Naive B cell (primary cell): ENCODE data around the gene MT3. TPM values are rescaled to one million over a fixed set of nuclear protein-coding genes. Genes with fewer than 3 reads are reported as not detected.
"Not testable (repeated sequence)": the region's sequence is repeated elsewhere in the genome, so short reads cannot be mapped to it uniquely, and the experiment has no call there.

Experiments
- ATAC-seq, 2 donors: fragments of 150-1000 bp; cut with Tn5 transposase; 2 replicates each; pipeline ENCODE4 v1.10.0; 2021; ENCODE audit warnings: low read depth in 2 of 2, mild to moderate bottlenecking in 2 of 2, moderate library complexity in 2 of 2
- DNase-seq: peaks from one replicate; pipeline ENCODE4 v3.0.0; 2022
- H3K27ac Mint-ChIP-seq, 6 donors: one replicate each; pipeline ENCODE4 v1.8.0; 2020 to 2022; ENCODE audit warnings: mild to moderate bottlenecking in 6 of 6, mixed read lengths in 6 of 6, moderate library complexity in 5 of 6, inconsistent platforms in 2 of 6
- H3K27me3 Mint-ChIP-seq, 3 donors: one replicate each; pipeline ENCODE4 v1.8.0; 2021 to 2022; ENCODE audit warnings: mixed read lengths in 3 of 3, mild to moderate bottlenecking in 1 of 3
- H3K36me3 Mint-ChIP-seq, 2 donors: one replicate each; pipeline ENCODE4 v1.8.0; 2020 to 2022; ENCODE audit warnings: mixed read lengths in 2 of 2, inconsistent platforms in 1 of 2, mild to moderate bottlenecking in 1 of 2
- H3K4me1 Mint-ChIP-seq, 3 donors: one replicate each; pipeline ENCODE4 v1.8.0; 2020 to 2022; ENCODE audit warnings: mixed read lengths in 3 of 3, inconsistent platforms in 1 of 3, mild to moderate bottlenecking in 1 of 3, moderate library complexity in 1 of 3
- H3K4me3 Mint-ChIP-seq, 8 donors: one replicate each; pipeline ENCODE4 v1.8.0; 2020 to 2022; ENCODE audit warnings: mild to moderate bottlenecking in 8 of 8, mixed read lengths in 8 of 8, moderate library complexity in 8 of 8, inconsistent platforms in 2 of 8
- H3K9me3 Mint-ChIP-seq, 7 donors: one replicate each; pipeline ENCODE4 v1.8.0; 2020 to 2022; ENCODE audit warnings: mixed read lengths in 7 of 7, mild to moderate bottlenecking in 5 of 7, inconsistent platforms in 2 of 7, moderate library complexity in 1 of 7
- polyA plus RNA-seq, 6 donors: library from polyadenylated mRNA; unstranded; fragments of 300-500 nt; fragmentation: Illumina TruSeq; gene quantifications; one replicate each; pipeline ENCODE4 v1.2.3, GENCODE V29; 2021; ENCODE audit warnings: low read depth in 6 of 6

Gene MT3
- polyA plus RNA-seq, 6 donors from 2014 or later: not detected

- Mint-ChIP-seq H3K4me3 (no peak overlapping the region), H3K27ac (no peak overlapping the region), H3K9me3 (peaks cover 0 to 4% (median 0%) of the 10 kb centered on the region in 7 donors), H3K4me1 (peaks cover 7 to 12% (median 10%) of the 10 kb centered on the region in 3 donors), H3K27me3 (peaks cover 29 to 60% (median 55%) of the 10 kb centered on the region in 3 donors), H3K36me3 (no peaks in the 10 kb centered on the region)
- ATAC-seq (no peak), DNase-seq (no peak)
Measured at GRCh38 chr16:56618138-56618537, 28.8 kb downstream of the MT3 start.

GRCh38 chr16:56620339-56620897, 31.1 kb downstream of the MT3 start:
- Mint-ChIP-seq H3K9me3 (peaks cover 0 to 4% (median 0%) of the 10 kb centered on the region in 7 donors), H3K4me3 (no peak overlapping the region), H3K27ac (peak overlapping the region in 1 of 6 donors; percentile 35), H3K36me3 (no peaks in the 10 kb centered on the region), H3K27me3 (peaks cover 45 to 79% (median 71%) of the 10 kb centered on the region in 3 donors), H3K4me1 (peaks cover 13 to 20% (median 19%) of the 10 kb centered on the region in 3 donors)
- ATAC-seq (no peak), DNase-seq (no peak)

- not testable (repeated sequence) for ATAC-seq, H3K9me3 Mint-ChIP-seq, DNase-seq, H3K36me3 Mint-ChIP-seq
- Mint-ChIP-seq H3K27me3 (peaks cover 45 to 89% (median 75%) of the 10 kb centered on the region in 3 donors), H3K4me1 (peaks cover 16 to 23% (median 22%) of the 10 kb centered on the region in 3 donors), H3K4me3 (peak overlapping the region in 1 of 8 donors; percentile 67), H3K27ac (peak overlapping the region in 1 of 6 donors; percentile 47)
Measured at GRCh38 chr16:56621665-56622445, 32.5 kb downstream of the MT3 start.

GRCh38 chr16:56623184-56623583, 33.9 kb downstream of the MT3 start:
- peaks cover 43 to 80% (median 62%) of the 10 kb centered on the region in 3 donors for H3K27me3 Mint-ChIP-seq
- not testable (repeated sequence) for H3K36me3 Mint-ChIP-seq, ATAC-seq, DNase-seq, H3K9me3 Mint-ChIP-seq
- peak overlapping the region in 1 of 8 donors; percentile 54 for H3K4me3 Mint-ChIP-seq
- H3K4me1 Mint-ChIP-seq: peaks cover 12 to 15% (median 13%) of the 10 kb centered on the region in 3 donors
- peak overlapping the region in 1 of 6 donors; percentile 44 for H3K27ac Mint-ChIP-seq

GRCh38 chr16:56623637-56624036, 34.3 kb downstream of the MT3 start:
- Mint-ChIP-seq H3K36me3 (no peaks in the 10 kb centered on the region), H3K27me3 (peaks cover 39 to 77% (median 60%) of the 10 kb centered on the region in 3 donors)

GRCh38 chr16:56625140-56625942, 36.0 kb downstream of the MT3 start, which contains the start of gene MT1E:
TSS of gene MT1E (plus strand) at chr16:56625781. CDS start at chr16:56625852, 71 bp downstream.
- peak within 1 kb of the TSS in 2 of 6 donors; percentile 53 to 54 for H3K27ac Mint-ChIP-seq
- DNase-seq (no peak), ATAC-seq (peak; percentile 31 to 38)
- peaks cover 20 to 29% (median 25%) of the 10 kb centered on the region in 3 donors for H3K4me1 Mint-ChIP-seq
- H3K9me3 Mint-ChIP-seq: no peaks in the 10 kb centered on the region
- peak within 1 kb of the TSS; percentile 44 to 85 (median 79) for H3K4me3 Mint-ChIP-seq
- H3K27me3 Mint-ChIP-seq: peaks cover 39 to 63% (median 49%) of the 10 kb centered on the region in 3 donors
- H3K36me3 Mint-ChIP-seq: no peaks in the 10 kb centered on the region

More at GRCh38 chr16:56623637-56624036, 34.3 kb downstream of the MT3 start:
- Mint-ChIP-seq H3K4me1 (peaks cover 13 to 15% (median 14%) of the 10 kb centered on the region in 3 donors), H3K9me3 (no peaks in the 10 kb centered on the region), H3K4me3 (peak overlapping the region in 1 of 8 donors; percentile 54), H3K27ac (no peak overlapping the region)
- DNase-seq: no peak
- ATAC-seq: no peak

GRCh38 chr16:56625943-56626654, 36.8 kb downstream of the MT3 start:
- DNase-seq (no peak), ATAC-seq (no peak)
- H3K36me3 Mint-ChIP-seq: no peaks in the 10 kb centered on the region
- H3K27ac Mint-ChIP-seq: peak overlapping the region in 2 of 6 donors; percentile 53 to 54
- peak overlapping the region; percentile 44 to 81 (median 62) for H3K4me3 Mint-ChIP-seq
- H3K9me3 Mint-ChIP-seq: no peaks in the 10 kb centered on the region
- peaks cover 39 to 64% (median 44%) of the 10 kb centered on the region in 3 donors for H3K27me3 Mint-ChIP-seq
- peaks cover 23 to 32% (median 31%) of the 10 kb centered on the region in 3 donors for H3K4me1 Mint-ChIP-seq

GRCh38 chr16:56626685-56627084, 37.4 kb downstream of the MT3 start:
- Mint-ChIP-seq H3K36me3 (no peaks in the 10 kb centered on the region), H3K9me3 (no peaks in the 10 kb centered on the region), H3K27me3 (peaks cover 42 to 64% (median 46%) of the 10 kb centered on the region in 3 donors), H3K4me1 (peaks cover 23 to 35% (median 33%) of the 10 kb centered on the region in 3 donors), H3K27ac (peak overlapping the region in 1 of 6 donors; percentile 54), H3K4me3 (no peak overlapping the region)
- DNase-seq (no peak), ATAC-seq (no peak)

GRCh38 chr16:56628486-56629350, 39.4 kb downstream of the MT3 start:
- H3K9me3 Mint-ChIP-seq: no peaks in the 10 kb centered on the region
- H3K4me3 Mint-ChIP-seq: no peak overlapping the region
- H3K4me1 Mint-ChIP-seq: peaks cover 31 to 46% (median 46%) of the 10 kb centered on the region in 3 donors
- peaks cover 40 to 68% (median 53%) of the 10 kb centered on the region in 3 donors for H3K27me3 Mint-ChIP-seq
- H3K27ac Mint-ChIP-seq: no peak overlapping the region
- ATAC-seq (no peak), DNase-seq (no peak)
- no peaks in the 10 kb centered on the region for H3K36me3 Mint-ChIP-seq

GRCh38 chr16:56629531-56629930, 40.2 kb downstream of the MT3 start:
- no peaks in the 10 kb centered on the region for H3K9me3 Mint-ChIP-seq
- H3K27ac Mint-ChIP-seq: no peak overlapping the region
- DNase-seq (no peak), ATAC-seq (no peak)
- peaks cover 42 to 70% (median 54%) of the 10 kb centered on the region in 3 donors for H3K27me3 Mint-ChIP-seq
- H3K4me3 Mint-ChIP-seq: no peak overlapping the region
- H3K36me3 Mint-ChIP-seq: no peaks in the 10 kb centered on the region
- peaks cover 31 to 46% (median 44%) of the 10 kb centered on the region in 3 donors for H3K4me1 Mint-ChIP-seq

- H3K27ac Mint-ChIP-seq: peak overlapping the region in 1 of 6 donors; percentile 2
- ATAC-seq (peak; percentile 95), DNase-seq (peak; percentile 42)
- H3K9me3 Mint-ChIP-seq: no peaks in the 10 kb centered on the region
- peaks cover 32 to 47% (median 45%) of the 10 kb centered on the region in 3 donors for H3K4me1 Mint-ChIP-seq
- peaks cover 44 to 70% (median 54%) of the 10 kb centered on the region in 3 donors for H3K27me3 Mint-ChIP-seq
- no peaks in the 10 kb centered on the region for H3K36me3 Mint-ChIP-seq
- peak overlapping the region in 2 of 8 donors; percentile 3 to 38 for H3K4me3 Mint-ChIP-seq
Measured at GRCh38 chr16:56630134-56630533, 40.8 kb downstream of the MT3 start.

- H3K4me1 Mint-ChIP-seq: peaks cover 25 to 45% (median 40%) of the 10 kb centered on the region in 3 donors
- DNase-seq (no peak), ATAC-seq (no peak)
- H3K9me3 Mint-ChIP-seq: no peaks in the 10 kb centered on the region
- H3K36me3 Mint-ChIP-seq: no peaks in the 10 kb centered on the region
- H3K4me3 Mint-ChIP-seq: peak overlapping the region in 3 of 8 donors; percentile 69 to 80 (median 75)
- no peak overlapping the region for H3K27ac Mint-ChIP-seq
- H3K27me3 Mint-ChIP-seq: peaks cover 44 to 70% (median 53%) of the 10 kb centered on the region in 3 donors
Measured at GRCh38 chr16:56631197-56631596, 41.9 kb downstream of the MT3 start.
